ENCODE results near the gene ANKRD28. TPM values are rescaled to one million over a fixed set of nuclear protein-coding genes. Genes with fewer than 3 reads are reported as not detected.

The ANKRD28 gene
- total RNA-seq, 2 donors from 2014 or later = 33.4 to 37.1 TPM

DNA sequence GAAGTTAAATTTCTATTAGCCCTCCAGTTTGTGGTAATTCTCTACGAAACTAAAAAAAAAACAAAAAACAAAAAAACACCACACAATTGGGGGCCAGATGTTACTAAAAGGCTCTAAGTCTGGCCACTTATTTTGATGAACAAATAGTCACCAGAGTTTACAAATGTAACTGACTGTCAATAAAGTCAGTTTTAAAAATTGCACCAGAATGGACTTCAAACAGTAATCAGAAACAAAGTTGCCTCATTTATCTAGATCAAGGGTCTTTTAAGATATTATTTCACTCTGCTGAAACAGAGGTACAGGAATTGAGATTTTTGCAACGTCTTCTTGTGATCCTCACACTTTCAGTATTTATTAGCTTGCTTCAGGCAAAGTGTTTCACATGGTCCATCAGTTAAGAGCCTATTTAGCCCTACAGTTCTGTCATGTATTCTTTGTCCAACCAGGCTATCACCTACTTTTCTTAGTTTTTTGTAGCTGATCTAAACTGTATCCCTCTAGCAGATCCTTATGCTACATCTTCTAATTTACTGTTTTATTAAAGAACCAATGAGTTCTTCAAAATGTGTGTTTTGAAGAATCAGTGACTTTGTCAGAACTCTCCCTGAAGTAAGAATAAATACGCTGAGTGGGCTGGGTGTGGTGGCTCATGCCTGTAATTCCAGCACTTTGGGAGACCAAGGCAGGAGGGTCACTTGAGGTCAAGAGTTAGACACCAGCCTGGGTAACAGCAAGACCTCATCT lies 74.7 kb downstream of the ANKRD28 start:
- Mint-ChIP-seq H3K9me3 (no peaks in the 10 kb centered on the region), H3K4me1 (no peaks in the 10 kb centered on the region), H3K36me3 (ENCODE audit: low read depth) (peaks cover 31% of the 10 kb centered on the region), H3K4me3 (no peak overlapping the region), H3K27me3 (ENCODE audit: insufficient read depth) (no peaks in the 10 kb centered on the region), H3K27ac (peak overlapping the region; percentile 19)
- no peak for DNase-seq
- Histone ChIP-seq H3K27ac (ENCODE audit: low read depth, low read length) (no peak overlapping the region), H3K9me3 (ENCODE audit: control insufficient read depth, low read length) (no peaks in the 10 kb centered on the region), H3K4me3 (ENCODE audit: low read length) (no peak overlapping the region), H3K36me3 (ENCODE audit: control insufficient read depth, insufficient read depth, low read length) (peaks cover 20% of the 10 kb centered on the region), H3K4me1 (ENCODE audit: control insufficient read depth, insufficient read depth, low read length) (no peaks in the 10 kb centered on the region), H3K9ac (ENCODE audit: extremely low read depth, low read length, poor library complexity, severe bottlenecking) (no peak overlapping the region), H3K27me3 (ENCODE audit: control insufficient read depth, insufficient read depth, low read length, poor library complexity, severe bottlenecking) (no peaks in the 10 kb centered on the region)
- WGBS, 2 experiments (ENCODE audit: insufficient coverage in 1 of 2, insufficient read length in 1 of 2) = 64 to 97% methylated on average over 2 to 3 of the region's 3 CpGs
- TF ChIP-seq, protein P1, sequence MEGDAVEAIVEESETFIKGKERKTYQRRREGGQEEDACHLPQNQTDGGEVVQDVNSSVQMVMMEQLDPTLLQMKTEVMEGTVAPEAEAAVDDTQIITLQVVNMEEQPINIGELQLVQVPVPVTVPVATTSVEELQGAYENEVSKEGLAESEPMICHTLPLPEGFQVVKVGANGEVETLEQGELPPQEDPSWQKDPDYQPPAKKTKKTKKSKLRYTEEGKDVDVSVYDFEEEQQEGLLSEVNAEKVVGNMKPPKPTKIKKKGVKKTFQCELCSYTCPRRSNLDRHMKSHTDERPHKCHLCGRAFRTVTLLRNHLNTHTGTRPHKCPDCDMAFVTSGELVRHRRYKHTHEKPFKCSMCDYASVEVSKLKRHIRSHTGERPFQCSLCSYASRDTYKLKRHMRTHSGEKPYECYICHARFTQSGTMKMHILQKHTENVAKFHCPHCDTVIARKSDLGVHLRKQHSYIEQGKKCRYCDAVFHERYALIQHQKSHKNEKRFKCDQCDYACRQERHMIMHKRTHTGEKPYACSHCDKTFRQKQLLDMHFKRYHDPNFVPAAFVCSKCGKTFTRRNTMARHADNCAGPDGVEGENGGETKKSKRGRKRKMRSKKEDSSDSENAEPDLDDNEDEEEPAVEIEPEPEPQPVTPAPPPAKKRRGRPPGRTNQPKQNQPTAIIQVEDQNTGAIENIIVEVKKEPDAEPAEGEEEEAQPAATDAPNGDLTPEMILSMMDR (conservative IDR thresholded peaks at IDR 0.05) = no peak

DNA sequence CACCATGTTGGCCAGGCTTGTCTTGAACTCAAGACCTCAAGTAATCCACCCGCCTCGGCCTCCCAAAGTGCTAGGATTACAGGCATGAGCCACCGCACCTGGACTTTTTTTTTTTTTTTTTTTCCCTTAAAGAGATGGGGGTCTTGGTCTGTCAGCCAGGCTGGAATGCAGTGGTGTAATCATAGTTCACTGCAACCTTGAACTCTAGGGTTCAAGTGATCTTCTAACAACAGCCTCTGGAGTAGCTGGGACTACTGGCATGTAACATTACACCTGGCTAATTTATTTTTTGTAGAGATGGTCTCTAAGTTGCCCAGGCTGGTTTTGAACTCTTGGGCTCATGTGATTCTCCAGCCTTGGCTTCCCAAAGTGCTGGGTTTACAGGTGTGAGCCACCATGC lies 81.6 kb downstream of the ANKRD28 start:
- Mint-ChIP-seq H3K27ac (no peak overlapping the region), H3K27me3 (ENCODE audit: insufficient read depth) (no peaks in the 10 kb centered on the region), H3K4me3 (no peak overlapping the region), H3K9me3 (no peaks in the 10 kb centered on the region), H3K4me1 (no peaks in the 10 kb centered on the region), H3K36me3 (ENCODE audit: low read depth) (peaks cover 23% of the 10 kb centered on the region)
- Histone ChIP-seq H3K27me3 (ENCODE audit: control insufficient read depth, insufficient read depth, low read length, poor library complexity, severe bottlenecking) (no peaks in the 10 kb centered on the region), H3K9ac (ENCODE audit: extremely low read depth, low read length, poor library complexity, severe bottlenecking) (no peak overlapping the region), H3K36me3 (ENCODE audit: control insufficient read depth, insufficient read depth, low read length) (peaks cover 22% of the 10 kb centered on the region), H3K4me1 (ENCODE audit: control insufficient read depth, insufficient read depth, low read length) (no peaks in the 10 kb centered on the region), H3K4me3 (ENCODE audit: low read length) (no peak overlapping the region), H3K9me3 (ENCODE audit: control insufficient read depth, low read length) (no peaks in the 10 kb centered on the region), H3K27ac (ENCODE audit: low read depth, low read length) (no peak overlapping the region)
- WGBS, 2 experiments (ENCODE audit: insufficient coverage in 1 of 2, insufficient read length in 1 of 2) = 99% methylated on average over 3 of the region's 3 CpGs; no CpG with 5 or more reads in 1 of the 2 experiments
- TF ChIP-seq, protein P1 (conservative IDR thresholded peaks at IDR 0.05) = no peak
- no peak for DNase-seq

DNA sequence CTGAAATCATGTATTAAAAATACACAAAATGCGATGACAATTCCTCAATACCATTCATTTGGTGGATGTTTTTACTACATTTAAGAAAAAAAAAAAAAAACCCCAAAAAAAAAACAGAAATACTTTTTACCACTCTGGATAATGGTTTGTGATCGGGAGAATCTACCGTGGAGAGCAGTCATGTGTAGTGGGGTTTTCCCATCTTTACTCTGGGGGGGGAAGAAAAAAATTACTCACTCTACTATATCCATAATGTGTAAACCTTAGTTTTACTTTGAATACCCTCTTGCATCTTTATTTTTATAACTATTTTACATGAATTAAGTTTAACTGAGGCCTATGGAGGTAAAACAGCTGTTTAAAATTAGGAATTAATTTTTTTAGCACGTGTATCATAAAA lies 83.3 kb downstream of the ANKRD28 start:
- H3K27me3 Mint-ChIP-seq (ENCODE audit: insufficient read depth) = no peaks in the 10 kb centered on the region
- H3K9me3 ChIP-seq (ENCODE audit: control insufficient read depth, low read length) = no peaks in the 10 kb centered on the region
- no peak overlapping the region for H3K4me3 ChIP-seq (ENCODE audit: low read length)
- H3K9me3 Mint-ChIP-seq = no peaks in the 10 kb centered on the region
- no peak for DNase-seq
- no peaks in the 10 kb centered on the region for H3K27me3 ChIP-seq (ENCODE audit: control insufficient read depth, insufficient read depth, low read length, poor library complexity, severe bottlenecking)
- peaks cover 13% of the 10 kb centered on the region for H3K36me3 Mint-ChIP-seq (ENCODE audit: low read depth)
- H3K4me1 ChIP-seq (ENCODE audit: control insufficient read depth, insufficient read depth, low read length) = no peaks in the 10 kb centered on the region
- 83% methylated on average over 1 of the region's 4 CpGs; no CpG with 5 or more reads in 1 of the 2 experiments for WGBS, 2 experiments (ENCODE audit: insufficient coverage in 1 of 2, insufficient read length in 1 of 2)
- TF ChIP-seq, protein P1 (conservative IDR thresholded peaks at IDR 0.05) = no peak
- peaks cover 24% of the 10 kb centered on the region for H3K36me3 ChIP-seq (ENCODE audit: control insufficient read depth, insufficient read depth, low read length)
- H3K4me3 Mint-ChIP-seq = no peak overlapping the region
- H3K27ac ChIP-seq (ENCODE audit: low read depth, low read length) = no peak overlapping the region
- no peaks in the 10 kb centered on the region for H3K4me1 Mint-ChIP-seq
- no peak overlapping the region for H3K9ac ChIP-seq (ENCODE audit: extremely low read depth, low read length, poor library complexity, severe bottlenecking)
- no peak overlapping the region for H3K27ac Mint-ChIP-seq
